Muscle layer of colon (tissue), 2 donors: ENCODE measurements around the gene ATPAF2.

ENCODE experiments used
- H3K27ac ChIP-seq: one replicate; pipeline ENCODE4 v1.7.0; 2013; ENCODE audit warnings: low read depth, mild to moderate bottlenecking, low read length, moderate library complexity
- H3K27me3 ChIP-seq, 2 donors: one replicate each; pipeline ENCODE4 v1.7.0; 2013; ENCODE audit warnings: low read length in 2 of 2, mild to moderate bottlenecking in 2 of 2; ENCODE audit not compliant: insufficient read depth in 2 of 2, control insufficient read depth in 1 of 2
- H3K36me3 ChIP-seq: one replicate; pipeline ENCODE4 v1.7.0; 2013; ENCODE audit warnings: mild to moderate bottlenecking, low read length; ENCODE audit not compliant: insufficient read depth
- H3K4me1 ChIP-seq: one replicate; pipeline ENCODE4 v1.7.0; 2013; ENCODE audit warnings: mild to moderate bottlenecking, low read length; ENCODE audit not compliant: insufficient read depth
- H3K4me3 ChIP-seq, 2 donors: one replicate each; pipeline ENCODE4 v1.7.0; 2013; ENCODE audit warnings: low read length in 2 of 2, low read depth in 1 of 2, mild to moderate bottlenecking in 1 of 2, moderate library complexity in 1 of 2
- H3K9ac ChIP-seq: one replicate; pipeline ENCODE4 v1.7.0; 2013; ENCODE audit warnings: low read length
- H3K9me3 ChIP-seq: one replicate; pipeline ENCODE4 v1.7.0; 2013; ENCODE audit warnings: mild to moderate bottlenecking, low read length
- donor health status: abdominal sarcoma.
- donor health status: Adenocarcinoma of cecum.

Gene ATPAF2

DNA sequence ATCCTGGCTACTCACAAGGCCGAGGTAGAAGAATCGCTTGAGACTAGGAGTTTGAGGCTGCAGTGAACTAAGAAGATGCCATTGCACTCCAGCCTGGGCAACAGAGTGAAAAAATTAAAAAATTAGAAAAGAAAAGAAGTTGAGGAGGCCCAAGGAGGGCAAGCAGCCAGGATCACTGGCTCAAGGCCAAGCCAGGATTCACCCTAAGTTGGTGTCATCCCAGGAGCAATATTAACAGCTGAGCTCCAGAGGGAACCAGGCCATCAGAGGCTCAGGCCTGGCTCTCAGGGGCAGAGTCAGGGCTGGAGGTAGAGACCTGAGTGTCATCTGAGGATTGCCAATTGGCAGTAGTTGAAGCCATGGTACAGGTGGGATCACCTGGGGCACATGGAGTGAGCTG, 45.6 kb downstream of the ATPAF2 start:
- Histone ChIP-seq H3K4me1 (no peaks in the 10 kb centered on the region), H3K9ac (no peak overlapping the region), H3K9me3 (no peaks in the 10 kb centered on the region), H3K27me3 (no peaks in the 10 kb centered on the region), H3K4me3 (no peak overlapping the region), H3K36me3 (peaks cover 8% of the 10 kb centered on the region), H3K27ac (no peak overlapping the region)

DNA sequence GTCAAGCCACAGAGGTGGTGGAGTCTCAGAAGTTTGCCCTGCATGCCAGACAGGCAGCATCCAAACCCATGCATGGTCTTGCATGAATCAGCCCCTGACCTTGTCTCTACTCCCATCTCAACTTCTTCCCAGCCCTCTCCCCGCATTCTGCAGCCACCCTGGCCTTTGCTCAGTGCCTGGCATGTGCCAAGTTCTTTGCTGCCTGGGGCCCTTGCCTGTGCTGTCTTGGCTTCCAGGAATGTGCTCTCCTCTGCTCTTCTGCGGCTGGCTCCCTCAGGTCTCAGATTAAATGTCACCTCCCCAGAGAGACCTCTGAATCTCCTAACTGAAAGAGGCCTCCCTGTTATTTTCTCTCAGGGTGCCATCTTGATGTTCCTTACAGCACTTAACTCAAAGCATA, 48.7 kb downstream of the ATPAF2 start:
- H3K9ac ChIP-seq, result no peak overlapping the region

DNA sequence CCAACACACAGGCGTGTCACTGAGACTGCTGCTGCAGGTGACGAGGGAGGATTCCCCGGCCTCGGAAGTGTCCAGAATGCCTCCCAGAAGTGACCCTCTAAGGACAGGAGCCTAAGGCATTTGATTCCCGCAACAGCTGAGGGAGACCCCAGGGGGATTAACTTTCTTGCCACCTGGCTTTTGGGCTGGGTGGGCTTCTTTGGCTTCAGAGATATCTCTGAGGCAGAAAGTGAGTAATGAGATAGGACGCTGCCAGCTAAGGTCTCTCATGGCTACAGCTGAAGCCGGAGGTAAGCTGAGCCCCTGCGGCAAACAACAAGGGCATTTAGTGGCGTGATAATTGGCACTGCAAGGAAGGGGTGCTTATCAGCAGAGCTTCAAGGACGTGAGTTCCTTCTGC, 49.4 kb downstream of the ATPAF2 start:
- Histone ChIP-seq H3K9ac (no peak overlapping the region), H3K4me1 (no peaks in the 10 kb centered on the region), H3K27ac (no peak overlapping the region), H3K27me3 (no peaks in the 10 kb centered on the region), H3K36me3 (peaks cover 9% of the 10 kb centered on the region), H3K4me3 (no peak overlapping the region), H3K9me3 (no peaks in the 10 kb centered on the region)

More for the DNA sequence above, 48.7 kb downstream of the ATPAF2 start:
- Histone ChIP-seq H3K27ac (no peak overlapping the region), H3K36me3 (peaks cover 9% of the 10 kb centered on the region), H3K27me3 (no peaks in the 10 kb centered on the region), H3K4me1 (no peaks in the 10 kb centered on the region), H3K4me3 (no peak overlapping the region), H3K9me3 (no peaks in the 10 kb centered on the region)

DNA sequence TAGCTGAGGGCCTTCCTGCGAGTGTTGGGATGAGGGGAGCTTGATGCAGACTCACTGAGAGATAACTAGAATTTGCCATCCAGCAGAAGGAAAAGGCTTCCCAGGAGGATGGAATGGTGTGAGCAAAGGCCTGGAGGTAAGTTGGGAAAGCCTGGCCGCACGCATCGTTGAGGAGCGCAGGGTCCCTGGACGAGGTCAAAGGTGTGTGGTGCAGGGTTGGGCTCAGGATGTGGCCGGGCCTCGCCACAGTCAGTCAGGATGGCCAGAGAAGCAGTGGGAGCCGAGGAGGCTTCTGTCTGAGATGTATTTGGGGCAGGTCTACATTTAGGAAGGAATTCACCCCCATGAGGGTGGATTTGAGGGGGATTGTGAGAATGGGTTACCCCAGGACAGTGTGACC, 49.9 kb downstream of the ATPAF2 start:
- Histone ChIP-seq H3K9me3 (no peaks in the 10 kb centered on the region), H3K4me1 (no peaks in the 10 kb centered on the region), H3K4me3 (no peak overlapping the region), H3K36me3 (peaks cover 9% of the 10 kb centered on the region), H3K27me3 (no peaks in the 10 kb centered on the region), H3K9ac (no peak overlapping the region), H3K27ac (no peak overlapping the region)

DNA sequence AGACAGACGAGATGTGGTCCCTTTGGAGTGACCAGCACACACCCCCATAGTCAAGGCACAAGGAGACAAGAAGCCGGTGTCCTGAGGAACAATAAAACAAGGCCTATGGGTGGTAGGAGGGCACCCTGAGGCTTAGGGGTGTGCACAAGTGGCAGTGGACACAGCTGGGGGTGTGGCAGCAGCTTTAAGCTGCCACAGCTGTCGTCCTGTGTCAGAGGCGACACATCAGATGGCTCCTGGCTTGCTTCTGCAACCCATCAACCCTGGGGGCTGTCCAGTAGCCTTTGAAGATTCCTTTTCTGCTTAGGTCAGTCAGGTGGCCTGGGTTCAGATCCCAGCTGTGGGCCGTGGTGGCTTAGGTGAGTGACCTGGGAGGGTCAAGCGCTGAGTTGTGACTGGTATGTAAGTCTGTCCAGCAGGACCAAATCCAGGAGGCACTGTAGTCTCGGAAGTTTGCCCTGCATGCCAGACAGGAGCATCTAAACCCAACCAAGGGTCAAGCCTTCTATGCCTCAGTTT, 50.5 kb downstream of the ATPAF2 start:
- no peaks in the 10 kb centered on the region for H3K9me3 ChIP-seq
- no peak overlapping the region for H3K27ac ChIP-seq
- peaks cover 9% of the 10 kb centered on the region for H3K36me3 ChIP-seq
- no peaks in the 10 kb centered on the region for H3K27me3 ChIP-seq
- no peak overlapping the region for H3K4me3 ChIP-seq
- H3K9ac ChIP-seq, result no peak overlapping the region
- H3K4me1 ChIP-seq, result no peaks in the 10 kb centered on the region

DNA sequence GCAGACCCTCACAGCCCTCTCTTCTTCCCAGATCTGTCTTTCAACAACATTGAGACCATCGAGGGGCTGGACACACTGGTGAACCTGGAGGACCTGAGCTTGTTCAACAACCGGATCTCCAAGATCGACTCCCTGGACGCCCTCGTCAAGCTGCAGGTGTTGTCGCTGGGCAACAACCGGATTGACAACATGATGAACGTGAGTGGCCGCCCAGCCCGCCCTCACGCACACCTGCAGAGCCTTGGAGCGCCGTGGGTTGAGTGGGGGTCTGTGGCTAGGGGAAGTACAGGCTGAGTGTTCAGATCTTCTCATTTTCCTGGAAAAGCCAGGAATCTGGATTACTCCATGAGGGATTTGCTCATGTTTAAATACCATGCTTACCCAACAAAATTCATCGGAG, 51.1 kb downstream of the ATPAF2 start:
- H3K4me3 ChIP-seq, result no peak overlapping the region
- H3K27ac ChIP-seq, result no peak overlapping the region
- no peak overlapping the region for H3K9ac ChIP-seq
- H3K27me3 ChIP-seq, result no peaks in the 10 kb centered on the region
- H3K4me1 ChIP-seq, result no peaks in the 10 kb centered on the region
- no peaks in the 10 kb centered on the region for H3K9me3 ChIP-seq
- peaks cover 8% of the 10 kb centered on the region for H3K36me3 ChIP-seq

DNA sequence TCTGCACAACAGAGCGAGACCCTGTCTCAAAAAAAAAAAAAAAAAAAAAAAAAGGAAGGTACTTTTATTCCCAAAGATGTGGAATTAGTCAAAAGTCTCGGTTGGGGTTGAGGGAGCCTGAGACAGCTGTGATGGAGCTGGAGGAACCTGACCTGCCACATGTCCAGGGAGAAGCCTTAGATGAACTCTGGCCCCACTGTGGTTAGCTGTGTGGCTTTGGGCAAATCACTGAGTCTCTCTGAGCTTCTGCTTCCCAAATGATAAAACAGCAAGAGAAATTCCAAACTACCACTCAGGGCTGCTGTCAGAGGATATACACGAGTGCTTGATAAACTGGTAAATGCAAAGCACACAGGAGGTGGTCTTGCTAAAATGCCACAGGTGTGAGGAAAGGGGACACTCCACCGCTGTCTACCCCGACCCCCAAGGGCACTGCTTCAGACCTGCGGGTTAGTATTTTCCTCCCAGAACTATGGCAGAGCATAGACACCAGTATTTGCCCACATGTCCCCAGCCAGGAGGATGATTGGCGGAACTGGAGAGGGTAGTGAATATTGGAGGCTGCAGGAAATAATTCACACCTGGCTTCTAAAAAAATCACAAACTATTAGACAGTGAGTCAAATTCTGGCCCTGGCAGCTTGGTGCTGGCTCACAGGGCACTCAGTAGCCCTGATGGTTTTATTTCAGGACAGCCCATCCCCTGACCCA, 51.6 kb downstream of the ATPAF2 start:
- Histone ChIP-seq H3K36me3 (peaks cover 6% of the 10 kb centered on the region), H3K4me3 (no peak overlapping the region), H3K27ac (no peak overlapping the region), H3K4me1 (no peaks in the 10 kb centered on the region), H3K9me3 (no peaks in the 10 kb centered on the region), H3K27me3 (no peaks in the 10 kb centered on the region), H3K9ac (no peak overlapping the region)

DNA sequence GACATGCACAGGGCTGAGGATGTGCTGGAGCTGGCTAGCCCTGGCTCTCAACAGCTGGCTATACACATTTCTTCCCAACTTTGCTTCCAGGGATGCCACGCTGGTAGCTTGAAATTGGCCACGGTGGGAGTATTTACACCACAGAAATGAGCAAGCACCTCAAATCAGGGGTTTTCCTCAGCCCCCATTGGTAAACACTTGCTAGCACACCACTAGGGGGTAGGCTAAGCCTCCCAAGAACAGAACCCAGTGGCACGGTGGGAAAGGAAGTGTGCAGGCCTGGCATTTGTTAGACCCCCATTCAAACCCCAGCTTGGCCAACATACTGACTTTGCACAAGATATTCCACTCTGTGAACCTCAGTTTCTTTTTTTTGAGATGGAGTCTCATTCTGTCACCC, 53.4 kb downstream of the ATPAF2 start:
- Histone ChIP-seq H3K4me3 (no peak overlapping the region), H3K4me1 (no peaks in the 10 kb centered on the region), H3K36me3 (peaks cover 6% of the 10 kb centered on the region), H3K9me3 (no peaks in the 10 kb centered on the region), H3K9ac (no peak overlapping the region), H3K27me3 (no peaks in the 10 kb centered on the region), H3K27ac (no peak overlapping the region)

DNA sequence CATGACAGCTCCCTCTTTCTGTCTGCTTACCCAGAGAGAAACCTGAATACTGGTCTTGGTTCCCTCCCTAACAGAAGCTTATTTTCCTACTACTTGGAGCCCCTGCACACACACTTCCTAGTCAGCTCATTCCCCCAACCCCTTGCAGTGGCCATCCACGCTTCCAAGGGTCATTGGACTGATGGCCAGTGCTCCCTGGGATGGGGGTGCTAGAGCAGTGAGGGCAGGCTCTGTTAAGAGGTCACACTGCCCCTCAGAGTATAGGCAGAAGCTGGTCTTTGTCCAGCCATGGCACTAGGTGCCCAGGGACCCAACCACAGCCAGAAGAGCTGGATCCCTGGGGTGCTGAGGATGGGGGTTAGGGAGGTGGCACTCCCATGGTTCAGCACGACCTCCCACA, 53.8 kb downstream of the ATPAF2 start:
- no peaks in the 10 kb centered on the region for H3K27me3 ChIP-seq

DNA sequence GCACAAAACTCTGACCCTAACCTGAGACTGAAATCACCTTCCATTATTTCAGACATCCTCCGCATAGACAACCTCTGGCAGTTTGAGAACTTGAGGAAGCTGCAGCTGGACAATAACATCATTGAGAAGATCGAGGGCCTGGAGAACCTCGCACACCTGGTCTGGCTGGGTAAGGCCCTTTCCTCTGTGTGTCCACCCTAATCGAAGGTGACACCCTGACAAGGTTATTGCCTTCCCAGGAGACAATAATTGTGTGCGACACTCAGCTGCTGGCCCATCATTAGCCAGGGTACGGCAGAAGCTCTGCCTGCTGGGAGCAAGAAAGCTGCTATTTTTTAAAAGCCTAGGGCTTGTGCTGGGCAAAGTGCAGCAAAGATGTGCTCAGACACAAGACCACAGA, 55.2 kb downstream of the ATPAF2 start:
- no peak overlapping the region for H3K27ac ChIP-seq
- no peaks in the 10 kb centered on the region for H3K27me3 ChIP-seq
- no peak overlapping the region for H3K9ac ChIP-seq
- H3K9me3 ChIP-seq, result no peaks in the 10 kb centered on the region
- peaks cover 6% of the 10 kb centered on the region for H3K36me3 ChIP-seq
- no peak overlapping the region for H3K4me3 ChIP-seq
- H3K4me1 ChIP-seq, result no peaks in the 10 kb centered on the region

More for the DNA sequence above, 53.8 kb downstream of the ATPAF2 start:
- Histone ChIP-seq H3K4me3 (no peak overlapping the region), H3K9me3 (no peaks in the 10 kb centered on the region), H3K36me3 (peaks cover 6% of the 10 kb centered on the region), H3K9ac (no peak overlapping the region), H3K27ac (no peak overlapping the region), H3K4me1 (no peaks in the 10 kb centered on the region)

DNA sequence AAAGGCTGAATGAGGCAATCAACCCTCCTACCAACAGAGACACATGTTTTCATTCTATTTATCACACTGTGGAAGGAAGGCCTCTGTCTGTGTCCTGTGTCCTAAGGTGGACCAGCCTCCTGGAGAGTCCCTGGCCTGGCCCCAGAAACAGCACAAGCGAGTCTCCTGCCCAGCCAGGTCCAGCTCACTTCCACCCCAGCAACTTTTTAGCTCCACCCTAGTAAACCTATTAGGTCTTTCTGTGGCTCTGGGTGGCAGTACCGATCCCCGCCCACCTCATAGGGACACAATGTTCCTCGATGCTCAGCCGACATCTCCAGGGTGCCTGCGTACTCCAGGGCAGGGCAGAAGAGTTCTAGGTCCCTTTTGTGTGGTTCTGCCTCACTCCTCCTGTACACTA, 55.6 kb downstream of the ATPAF2 start:
- Histone ChIP-seq H3K27me3 (no peaks in the 10 kb centered on the region), H3K4me3 (no peak overlapping the region), H3K4me1 (no peaks in the 10 kb centered on the region), H3K9ac (no peak overlapping the region), H3K36me3 (peaks cover 2% of the 10 kb centered on the region), H3K27ac (no peak overlapping the region), H3K9me3 (no peaks in the 10 kb centered on the region)

DNA sequence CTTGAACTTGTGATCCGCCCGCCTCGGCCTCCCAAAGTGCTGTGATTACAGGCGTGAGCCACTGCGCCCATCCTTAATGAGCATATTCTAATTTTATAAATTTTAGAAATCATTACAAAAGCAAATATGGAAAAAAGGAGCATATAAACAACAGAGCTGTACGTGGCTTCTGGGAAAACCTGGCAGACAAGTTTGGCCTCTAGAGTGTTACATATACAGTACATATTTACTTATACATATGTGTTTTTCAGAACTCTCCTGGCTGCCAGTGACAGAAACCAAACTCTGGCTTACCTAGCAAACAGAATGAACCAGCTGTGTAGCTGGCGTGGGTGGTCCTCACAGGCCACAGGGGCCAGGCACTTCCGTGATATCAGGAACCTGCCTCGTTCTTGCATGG, 56.2 kb downstream of the ATPAF2 start:
- Histone ChIP-seq H3K9ac (no peak overlapping the region), H3K27ac (no peak overlapping the region)

More for the DNA sequence above, 56.2 kb downstream of the ATPAF2 start:
- Histone ChIP-seq H3K36me3 (no peaks in the 10 kb centered on the region), H3K4me1 (no peaks in the 10 kb centered on the region), H3K9me3 (no peaks in the 10 kb centered on the region), H3K27me3 (no peaks in the 10 kb centered on the region), H3K4me3 (no peak overlapping the region)
